ENCODE measurements around the gene DOP1B.
"Not testable (repeated sequence)": the region's sequence is repeated elsewhere in the genome, so short reads cannot be mapped to it uniquely, and the experiment has no call there.

Gene DOP1B, protein sequence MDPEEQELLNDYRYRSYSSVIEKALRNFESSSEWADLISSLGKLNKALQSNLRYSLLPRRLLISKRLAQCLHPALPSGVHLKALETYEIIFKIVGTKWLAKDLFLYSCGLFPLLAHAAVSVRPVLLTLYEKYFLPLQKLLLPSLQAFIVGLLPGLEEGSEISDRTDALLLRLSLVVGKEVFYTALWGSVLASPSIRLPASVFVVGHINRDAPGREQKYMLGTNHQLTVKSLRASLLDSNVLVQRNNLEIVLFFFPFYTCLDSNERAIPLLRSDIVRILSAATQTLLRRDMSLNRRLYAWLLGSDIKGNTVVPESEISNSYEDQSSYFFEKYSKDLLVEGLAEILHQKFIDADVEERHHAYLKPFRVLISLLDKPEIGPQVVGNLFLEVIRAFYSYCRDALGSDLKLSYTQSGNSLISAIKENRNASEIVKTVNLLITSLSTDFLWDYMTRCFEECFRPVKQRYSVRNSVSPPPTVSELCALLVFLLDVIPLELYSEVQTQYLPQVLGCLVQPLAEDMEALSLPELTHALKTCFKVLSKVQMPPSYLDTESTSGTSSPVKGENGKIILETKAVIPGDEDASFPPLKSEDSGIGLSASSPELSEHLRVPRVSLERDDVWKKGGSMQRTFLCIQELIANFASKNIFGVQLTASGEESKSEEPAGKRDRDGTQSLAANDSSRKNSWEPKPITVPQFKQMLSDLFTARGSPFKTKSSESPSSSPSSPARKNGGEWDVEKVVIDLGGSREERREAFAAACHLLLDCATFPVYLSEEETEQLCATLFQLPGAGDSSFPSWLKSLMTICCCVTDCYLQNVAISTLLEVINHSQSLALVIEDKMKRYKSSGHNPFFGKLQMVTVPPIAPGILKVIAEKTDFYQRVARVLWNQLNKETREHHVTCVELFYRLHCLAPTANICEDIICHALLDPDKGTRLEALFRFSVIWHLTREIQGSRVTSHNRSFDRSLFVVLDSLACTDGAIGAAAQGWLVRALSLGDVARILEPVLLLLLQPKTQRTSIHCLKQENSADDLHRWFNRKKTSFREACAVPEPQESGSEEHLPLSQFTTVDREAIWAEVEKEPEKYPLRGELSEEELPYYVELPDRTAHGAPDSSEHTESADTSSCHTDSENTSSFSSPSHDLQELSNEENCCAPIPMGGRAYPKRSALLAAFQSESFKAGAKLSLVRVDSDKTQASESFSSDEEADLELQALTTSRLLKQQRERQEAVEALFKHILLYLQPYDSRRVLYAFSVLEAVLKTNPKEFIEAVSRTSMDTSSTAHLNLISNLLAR (N-terminal part only)

DNA sequence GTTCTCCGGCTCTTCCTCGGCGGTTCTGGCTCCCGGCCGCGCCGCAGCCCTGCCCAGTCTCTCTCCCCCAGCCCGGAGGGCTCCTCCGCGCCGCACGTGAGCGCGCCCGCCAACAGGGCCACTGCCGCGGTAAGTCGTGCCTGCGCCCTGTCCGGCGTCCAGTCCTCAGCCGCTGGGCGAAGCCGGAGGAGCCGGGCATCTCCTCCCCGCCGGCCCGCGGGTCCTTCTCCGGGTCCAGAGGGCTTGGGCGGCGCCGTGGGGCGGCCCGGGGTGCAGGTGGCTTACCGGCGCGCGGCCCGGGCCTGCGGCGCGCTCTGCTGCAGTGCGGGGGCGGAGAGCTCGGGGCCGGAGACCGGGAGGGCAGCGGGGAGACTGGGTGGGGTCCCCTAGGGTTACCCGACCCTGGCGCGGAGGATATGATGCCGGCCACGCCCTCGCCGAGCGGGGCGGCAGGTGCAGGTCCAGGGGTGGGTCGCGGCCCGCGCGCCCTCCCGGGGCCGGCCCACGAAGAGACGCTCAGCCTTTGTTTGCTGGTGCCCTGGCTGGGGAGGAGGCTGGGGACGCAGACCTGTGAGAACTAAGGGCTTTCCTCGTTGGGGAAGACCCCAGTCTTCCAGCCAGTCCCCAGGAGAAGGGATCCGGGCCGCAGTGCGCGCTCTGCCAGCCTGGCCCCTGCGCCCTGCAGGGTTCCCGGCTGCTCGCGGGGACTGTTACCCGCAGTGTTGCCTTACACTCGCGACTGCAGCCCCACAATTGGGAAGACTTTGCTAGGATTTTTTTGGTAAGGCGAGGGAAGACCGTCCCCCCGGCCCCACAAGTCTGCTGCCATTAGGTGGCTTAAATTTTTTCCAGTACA, at the start of gene DOP1B:
TSS of gene DOP1B (plus strand) at position 10 of the 856 bp plus-strand sequence. CDS start 7,910 bp downstream, outside the sequence.
- DNase-seq (ENCODE audit: low spot score): no peak

DNA sequence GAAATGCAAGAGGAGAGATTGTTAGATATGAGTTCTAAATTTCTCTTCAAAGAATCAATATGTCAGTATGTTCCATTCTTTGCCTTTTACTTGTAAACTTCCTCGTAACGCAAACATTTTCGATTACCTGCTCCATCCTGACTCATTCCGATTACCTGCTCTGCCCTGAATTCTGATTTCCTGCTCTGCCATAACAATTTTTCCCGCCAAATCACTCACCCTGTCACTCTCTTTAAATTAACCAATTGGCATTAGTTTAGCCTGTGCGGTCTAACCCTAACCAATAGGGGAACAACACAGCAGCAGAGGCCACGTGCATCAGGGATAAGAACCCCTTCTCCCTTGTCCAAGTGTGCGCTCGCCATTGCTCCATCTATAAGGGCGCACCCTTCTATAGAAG, 46.8 kb upstream of the DOP1B start:
- DNase-seq (ENCODE audit: low spot score): no peak

DNA sequence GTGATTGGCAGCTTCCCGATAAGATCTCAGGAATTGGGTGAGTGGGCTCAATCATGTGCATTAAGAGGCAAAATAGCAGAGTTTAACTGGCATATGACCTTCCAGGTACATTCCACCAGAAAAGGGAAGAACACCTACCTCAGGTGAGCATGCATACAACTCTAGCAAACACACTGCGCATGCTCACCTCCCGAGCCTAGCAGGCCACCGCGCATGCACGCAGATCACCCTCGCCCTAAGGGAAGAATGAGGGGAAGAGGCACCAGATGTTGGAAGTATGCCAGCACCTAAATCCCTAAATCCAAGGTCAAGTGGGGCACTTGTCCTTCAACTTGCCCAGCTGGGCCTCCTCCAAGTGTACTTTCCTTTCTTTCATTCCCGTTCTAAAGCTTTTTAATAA, 45.4 kb upstream of the DOP1B start:
- DNase-seq (ENCODE audit: low spot score): no peak

DNA sequence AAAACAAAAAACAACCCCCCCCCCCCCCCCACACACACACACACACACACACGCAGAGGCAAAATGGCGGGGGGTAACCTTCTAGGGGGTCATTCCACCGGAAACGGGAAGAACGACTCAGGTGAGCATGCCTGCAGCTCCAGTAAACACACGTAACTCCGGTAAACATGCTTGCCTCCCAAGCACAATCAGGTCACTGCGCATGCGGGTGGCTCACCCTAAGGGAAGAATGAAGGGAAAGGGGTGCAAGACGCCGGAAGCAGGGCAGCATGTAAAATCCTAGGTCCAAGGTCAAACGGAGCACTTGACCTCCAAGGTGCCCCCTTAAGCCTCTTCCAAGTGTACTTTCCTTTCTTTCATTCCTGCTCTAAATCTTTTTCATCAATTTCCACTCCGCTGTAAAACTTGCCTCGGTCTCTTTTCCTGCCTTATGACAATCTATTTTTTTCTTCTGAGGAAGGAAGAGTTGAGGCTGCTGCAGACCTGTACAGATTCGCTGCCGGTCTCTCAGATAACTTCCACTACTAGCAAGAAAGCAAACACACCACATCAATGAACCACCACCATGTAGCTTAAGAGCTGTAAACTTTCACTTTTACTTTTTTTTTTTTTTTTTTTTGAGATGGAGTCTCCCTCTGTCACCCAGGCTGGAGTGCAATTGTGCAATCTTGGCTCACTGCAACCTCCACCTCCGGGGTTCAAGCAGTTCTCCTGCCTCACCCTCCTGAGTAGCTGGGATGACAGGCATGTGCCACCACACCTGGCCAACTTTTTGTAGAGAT, 42.8 kb upstream of the DOP1B start:
- DNase-seq (ENCODE audit: low spot score): peak; percentile 74

- DNase-seq (ENCODE audit: low spot score): no peak
Measured at GRCh38 chr21:36115138-36115730, 41.4 kb upstream of the DOP1B start.

DNA sequence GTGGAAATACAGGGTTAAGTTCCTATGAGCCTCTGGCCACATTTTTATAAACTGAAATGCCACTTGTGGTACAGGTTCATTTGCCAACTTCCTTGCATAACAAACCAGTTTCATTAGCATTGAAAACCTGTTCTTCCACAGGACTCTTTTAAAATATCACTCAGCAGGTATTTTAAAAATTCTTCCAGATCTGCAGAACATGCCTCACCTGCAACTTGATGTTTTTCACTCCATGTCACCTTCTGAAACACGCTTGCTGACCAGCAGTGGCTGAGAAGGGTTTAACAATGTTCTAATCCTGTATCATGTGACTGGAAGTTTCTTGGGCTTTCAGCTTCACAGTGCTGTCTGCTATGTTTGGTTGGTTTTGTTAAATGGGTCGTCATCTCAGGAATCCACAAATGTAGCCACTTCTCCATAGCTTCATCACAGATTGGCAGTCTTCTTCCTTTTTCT, 39.3 kb upstream of the DOP1B start:
- DNase-seq (ENCODE audit: low spot score): no peak

GRCh38 chr21:36120304-36120888, 36.2 kb upstream of the DOP1B start:
- DNase-seq (ENCODE audit: low spot score): no peak

DNA sequence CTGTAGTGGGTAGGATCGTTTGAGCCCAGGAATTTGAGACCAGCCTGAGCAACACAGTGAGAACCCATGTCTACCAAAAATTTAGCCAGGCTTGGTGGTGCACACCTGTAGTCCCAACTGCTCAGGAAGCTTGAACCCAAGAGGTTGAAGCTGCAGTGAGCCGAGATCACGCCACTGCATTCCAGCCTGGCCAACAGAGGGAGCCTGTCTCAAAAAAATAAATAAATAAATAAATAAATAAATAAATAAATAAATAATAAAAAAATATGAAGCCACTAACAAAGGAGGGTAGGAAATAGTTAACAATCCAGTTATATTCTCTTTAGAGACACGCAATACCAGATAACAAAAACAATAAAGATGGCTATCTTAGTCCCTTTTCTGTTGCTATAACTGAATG, 33.6 kb upstream of the DOP1B start:
- no peak for DNase-seq (ENCODE audit: low spot score)

DNA sequence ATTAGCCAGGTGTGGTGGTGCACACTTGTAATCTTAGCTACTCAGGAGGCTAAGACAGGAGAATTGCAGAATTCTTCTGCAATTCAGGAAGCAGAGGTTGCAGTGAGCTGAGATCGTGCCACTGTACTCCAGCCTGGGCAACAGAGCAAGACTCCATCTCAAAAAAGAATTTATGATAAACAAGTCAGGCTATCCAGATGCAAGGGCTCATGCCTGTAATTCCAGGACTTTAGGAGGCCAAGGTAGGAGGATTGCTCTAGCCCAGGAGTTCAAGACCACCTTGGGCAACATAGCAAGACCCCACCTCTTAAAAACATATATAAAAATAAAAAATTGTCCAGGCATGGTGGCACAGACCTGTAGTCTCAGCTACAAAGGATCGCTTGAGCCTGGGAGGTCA, 32.2 kb upstream of the DOP1B start:
- DNase-seq (ENCODE audit: low spot score): no peak

DNA sequence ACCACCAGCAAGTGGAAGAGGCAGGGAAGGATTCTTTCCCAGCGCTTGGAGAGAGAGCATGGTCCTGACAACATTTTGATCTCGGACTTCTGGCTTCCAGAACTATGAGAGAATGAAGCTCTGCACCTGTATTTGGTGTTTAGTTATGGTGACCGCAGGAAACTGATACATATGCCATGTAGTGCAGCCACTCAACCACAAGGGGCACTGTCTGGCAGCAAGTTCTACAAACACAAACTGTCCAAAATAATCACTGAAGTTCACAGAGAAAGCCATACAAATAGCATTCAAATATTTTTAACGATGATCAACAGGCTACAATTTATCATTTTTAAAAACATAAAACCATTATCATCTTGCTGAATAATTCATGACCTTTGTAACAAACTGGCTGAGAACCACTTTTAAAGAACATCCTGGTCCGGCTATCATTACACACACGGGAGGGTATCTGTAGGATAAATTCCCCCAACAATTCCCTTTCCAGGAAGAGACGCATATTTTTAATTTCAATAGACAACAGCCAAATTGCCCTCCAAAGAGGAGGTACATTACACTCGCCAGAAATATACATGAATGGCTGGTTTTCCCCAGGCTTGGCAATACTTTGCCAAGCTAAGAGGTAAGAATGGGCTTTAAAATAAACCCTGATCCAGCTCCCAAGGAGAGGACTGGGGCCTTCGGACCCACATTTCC, 31.0 kb upstream of the DOP1B start:
- DNase-seq (ENCODE audit: low spot score): peak; percentile 67

- no peak for DNase-seq (ENCODE audit: low spot score)
Measured at GRCh38 chr21:36126208-36126565, 30.4 kb upstream of the DOP1B start.

DNA sequence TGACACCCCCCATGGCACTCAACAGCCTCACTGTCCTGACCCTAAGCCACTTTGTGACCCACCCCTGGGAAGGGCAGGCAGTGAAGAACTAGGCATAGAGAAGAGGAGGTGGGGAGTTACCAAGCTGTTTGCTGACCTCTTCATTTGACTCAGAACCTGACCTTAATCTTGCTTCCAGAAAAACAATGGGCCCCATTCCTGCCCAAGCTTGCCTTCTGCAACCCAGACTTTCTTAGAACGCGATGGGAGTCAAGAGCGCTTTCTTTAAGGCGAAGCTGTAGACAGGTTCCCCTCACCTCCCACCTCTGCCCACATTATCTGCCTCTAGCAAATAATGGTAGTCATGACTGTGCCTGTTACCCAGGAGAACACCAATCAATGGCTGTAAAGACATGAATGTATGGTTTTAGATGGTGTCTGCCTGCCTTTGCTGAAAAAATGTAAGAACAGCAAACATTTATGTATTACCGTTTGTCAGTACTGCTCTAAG, 30.0 kb upstream of the DOP1B start:
- no peak for DNase-seq (ENCODE audit: low spot score)

DNA sequence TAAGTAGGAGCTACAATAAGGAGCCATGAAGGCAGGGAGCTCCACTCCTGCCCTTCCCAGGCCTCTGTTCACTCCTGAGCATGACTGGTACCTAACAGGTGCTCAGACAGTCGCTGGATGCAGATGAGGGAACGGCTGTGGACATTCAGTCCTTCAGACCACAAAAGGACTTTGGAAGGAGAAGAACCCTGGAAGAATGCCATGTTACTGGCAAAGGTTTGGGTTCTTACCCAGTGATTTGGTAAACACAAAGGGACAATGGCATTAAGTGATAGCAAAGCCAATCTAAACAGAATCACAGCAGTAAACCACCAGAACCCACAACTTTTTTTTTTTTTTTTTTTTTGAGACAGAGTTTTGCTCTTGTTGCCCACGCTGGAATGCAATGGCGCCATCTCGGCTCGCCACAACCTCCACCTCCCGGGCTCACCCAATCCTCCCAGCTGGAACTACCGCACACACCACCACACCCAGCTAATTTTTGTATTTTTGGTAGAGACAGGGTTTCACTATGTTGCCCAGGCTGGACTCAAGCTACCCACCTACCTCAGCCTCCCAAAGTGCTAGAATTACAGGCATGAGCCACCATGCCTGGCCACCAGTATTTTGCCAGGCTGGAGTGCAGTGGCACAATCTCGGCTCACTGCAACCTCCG, 29.2 kb upstream of the DOP1B start:
- DNase-seq (ENCODE audit: low spot score): no peak

DNA sequence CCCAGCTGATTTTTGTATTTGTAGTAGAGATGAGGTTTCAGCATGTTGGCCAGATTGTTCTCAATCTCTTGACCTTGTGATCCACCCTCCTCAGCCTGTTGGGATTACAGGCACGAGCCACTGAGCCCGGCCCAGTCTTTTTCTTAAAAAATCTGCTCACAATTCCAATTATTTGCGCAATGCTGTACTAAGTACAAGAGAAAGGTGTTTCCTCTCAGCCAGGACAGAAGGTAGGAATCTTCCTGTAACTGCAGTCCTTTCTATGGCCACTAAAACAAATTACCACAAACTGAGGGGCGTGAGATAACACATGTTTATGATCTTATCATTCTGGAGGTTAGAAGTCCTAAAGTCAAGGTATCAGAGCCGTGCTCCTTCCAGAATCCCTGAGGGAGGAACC, 28.6 kb upstream of the DOP1B start:
- no peak for DNase-seq (ENCODE audit: low spot score)

GRCh38 chr21:36129219-36129618, 27.4 kb upstream of the DOP1B start:
- no peak for DNase-seq (ENCODE audit: low spot score)

DNA sequence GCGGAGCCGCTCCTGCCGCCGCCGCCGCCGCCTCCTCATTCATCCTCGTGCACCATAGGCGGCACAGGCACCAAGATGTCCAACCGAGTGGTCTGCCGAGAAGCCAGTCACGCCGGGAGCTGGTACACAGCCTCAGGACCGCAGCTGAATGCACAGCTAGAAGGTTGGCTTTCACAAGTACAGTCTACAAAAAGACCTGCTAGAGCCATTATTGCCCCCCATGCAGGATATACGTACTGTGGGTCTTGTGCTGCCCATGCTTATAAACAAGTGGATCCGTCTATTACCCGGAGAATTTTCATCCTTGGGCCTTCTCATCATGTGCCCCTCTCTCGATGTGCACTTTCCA, 26.2 kb upstream of the DOP1B start:
- DNase-seq (ENCODE audit: low spot score): not testable (repeated sequence)

GRCh38 chr21:36130839-36131238, 25.8 kb upstream of the DOP1B start:
- not testable (repeated sequence) for DNase-seq (ENCODE audit: low spot score)

DNA sequence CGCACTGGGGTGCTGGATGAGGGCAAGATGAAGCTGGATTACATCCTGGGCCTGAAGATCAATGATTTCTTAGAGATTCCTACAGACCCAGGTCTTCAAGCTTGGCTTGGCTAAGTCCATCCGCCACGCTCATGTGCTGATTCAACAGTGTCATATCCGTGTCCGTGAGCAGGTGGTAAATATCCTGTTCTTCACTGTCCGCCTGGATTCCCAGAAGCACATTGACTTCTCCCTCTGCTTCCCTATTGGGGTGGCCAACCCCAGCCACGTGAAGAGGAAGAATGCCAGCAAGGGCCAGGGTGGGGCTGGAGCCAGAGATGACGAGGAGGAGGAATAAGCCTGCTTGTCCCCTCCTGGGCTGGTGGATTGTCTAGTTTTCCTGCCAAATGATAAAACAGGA, 23.9 kb upstream of the DOP1B start:
- no peak for DNase-seq (ENCODE audit: low spot score)

Measured in activated CD4-positive, alpha-beta T cell treated with anti-CD3 and anti-CD28 coated beads, Interleukin-2, Interleukin-4, amounts not matched to agents 100 ng/mL and 50 ng/mL, durations not matched to agents 16 hours and 8 hours (primary cell).